Activated CD4-positive, alpha-beta T cell treated with anti-CD3 and anti-CD28 coated beads, Interleukin-2, amount 10 ng/mL, durations not matched to agents 7 days and 5 days (primary cell): ENCODE results near the gene URI1. TPM values are rescaled to one million over a fixed set of nuclear protein-coding genes. Genes with fewer than 3 reads are reported as not detected.
"Not testable (repeated sequence)": the region's sequence is repeated elsewhere in the genome, so short reads cannot be mapped to it uniquely, and the experiment has no call there.

Experiments
- CTCF ChIA-PET: fragments of 350-600 bp; sonication (Branson Sonifier 250); formaldehyde crosslinking; loops from one replicate; lab custom pipeline; 2021; ENCODE audit warnings: antibody characterized with exemption; lab: Charles Lee
- POLR2A ChIA-PET: fragments of 350-600 bp; sonication (Branson Sonifier 250); formaldehyde crosslinking; loops from one replicate; lab custom pipeline; 2021; ENCODE audit warnings: antibody characterized with exemption; lab: Charles Lee
- DNase-seq: peaks from one replicate; pipeline ENCODE4 v3.0.0-alpha.2; 2020
- H3K27ac Mint-ChIP-seq: one replicate; pipeline ENCODE4 v1.8.0; 2021; ENCODE audit warnings: mild to moderate bottlenecking, moderate library complexity, mixed read lengths
- H3K27me3 Mint-ChIP-seq: one replicate; pipeline ENCODE4 v1.8.0; 2021; ENCODE audit warnings: mixed read lengths
- H3K36me3 Mint-ChIP-seq: one replicate; pipeline ENCODE4 v1.8.0; 2021; ENCODE audit warnings: low read depth, mixed read lengths
- H3K4me1 Mint-ChIP-seq: one replicate; pipeline ENCODE4 v1.8.0; 2021; ENCODE audit warnings: mixed read lengths
- H3K4me3 Mint-ChIP-seq: one replicate; pipeline ENCODE4 v1.8.0; 2021; ENCODE audit warnings: mild to moderate bottlenecking, moderate library complexity, mixed read lengths
- H3K9me3 Mint-ChIP-seq: one replicate; pipeline ENCODE4 v1.8.0; 2021; ENCODE audit warnings: mixed read lengths
- total RNA-seq, 2 experiments: library from RNA; stranded (reverse); gene quantifications; one replicate each; pipeline ENCODE4 v1.2.3, GENCODE V29; 2021

Gene URI1
- total RNA-seq, 2 experiments from 2014 or later = 54.8 to 54.9 TPM

DNA sequence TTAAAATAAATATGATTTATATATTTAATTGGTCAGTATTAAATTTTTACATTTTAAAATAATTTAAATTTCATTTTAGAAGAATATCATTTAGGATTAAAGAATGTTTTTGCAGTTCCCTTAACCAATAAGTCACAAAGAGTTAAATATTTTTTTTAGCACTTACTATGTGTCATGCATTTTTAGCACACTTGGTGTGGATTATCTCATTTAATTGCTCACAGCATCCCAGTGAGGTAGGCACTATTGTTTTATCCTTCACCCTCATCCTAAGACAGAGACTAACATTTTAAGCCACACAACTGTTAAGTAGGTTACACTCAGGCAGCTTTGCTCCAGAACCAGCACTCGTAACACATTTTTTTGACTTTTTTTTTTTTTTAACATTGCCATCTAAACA lies 78.2 kb downstream of the URI1 start:
- no peak for DNase-seq
- H3K36me3 Mint-ChIP-seq = peaks cover 33% of the 10 kb centered on the region
- H3K4me3 Mint-ChIP-seq = no peak overlapping the region
- H3K4me1 Mint-ChIP-seq = peaks cover 2% of the 10 kb centered on the region
- no peaks in the 10 kb centered on the region for H3K9me3 Mint-ChIP-seq
- no peaks in the 10 kb centered on the region for H3K27me3 Mint-ChIP-seq
- ChIA-PET CTCF (interaction anchor here (1.0 to 1.4 kb wide), 2 partner anchors 10 to 260 kb away, joined by 3 read pairs; no protein-coding TSS in a partner anchor), POLR2A (no interaction called here)
- H3K27ac Mint-ChIP-seq = no peak overlapping the region

- H3K27ac Mint-ChIP-seq = no peak overlapping the region
- H3K36me3 Mint-ChIP-seq = peaks cover 31% of the 10 kb centered on the region
- DNase-seq = no peak
- ChIA-PET CTCF (interaction anchor here (0.6 kb wide), 1 partner anchor 13 kb away, joined by 3 read pairs; no protein-coding TSS in a partner anchor), POLR2A (no interaction called here)
- no peaks in the 10 kb centered on the region for H3K27me3 Mint-ChIP-seq
- H3K4me1 Mint-ChIP-seq = no peaks in the 10 kb centered on the region
- H3K9me3 Mint-ChIP-seq = peaks cover 2% of the 10 kb centered on the region
- H3K4me3 Mint-ChIP-seq = no peak overlapping the region
Measured at GRCh38 chr19:30022659-30023058, 80.6 kb downstream of the URI1 start.

DNA sequence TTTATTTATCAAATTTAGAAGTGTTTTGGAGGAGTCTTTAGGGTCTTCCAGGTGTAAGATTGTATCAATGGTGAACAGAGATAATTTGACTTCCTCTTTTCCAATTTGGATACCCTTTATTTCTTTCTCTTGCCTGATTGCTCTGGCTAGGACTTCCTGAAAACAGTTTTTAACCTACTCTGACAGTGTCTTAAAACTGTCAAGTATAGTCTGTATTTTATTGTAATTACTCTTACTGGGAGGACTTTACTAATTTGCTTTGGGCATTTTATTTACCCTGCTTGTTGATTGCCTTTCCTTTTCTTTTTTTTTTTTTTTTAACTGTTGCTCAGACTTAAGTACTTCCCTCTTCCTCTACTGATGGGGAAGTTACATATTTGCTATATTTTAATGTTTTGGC lies 81.3 kb downstream of the URI1 start:
- ChIA-PET POLR2A (no interaction called here), CTCF (no interaction called here)
- DNase-seq = no peak
- Mint-ChIP-seq H3K9me3 (peaks cover 2% of the 10 kb centered on the region), H3K36me3 (peaks cover 28% of the 10 kb centered on the region), H3K4me1 (peaks cover 2% of the 10 kb centered on the region), H3K27me3 (no peaks in the 10 kb centered on the region), H3K27ac (no peak overlapping the region), H3K4me3 (no peak overlapping the region)

DNA sequence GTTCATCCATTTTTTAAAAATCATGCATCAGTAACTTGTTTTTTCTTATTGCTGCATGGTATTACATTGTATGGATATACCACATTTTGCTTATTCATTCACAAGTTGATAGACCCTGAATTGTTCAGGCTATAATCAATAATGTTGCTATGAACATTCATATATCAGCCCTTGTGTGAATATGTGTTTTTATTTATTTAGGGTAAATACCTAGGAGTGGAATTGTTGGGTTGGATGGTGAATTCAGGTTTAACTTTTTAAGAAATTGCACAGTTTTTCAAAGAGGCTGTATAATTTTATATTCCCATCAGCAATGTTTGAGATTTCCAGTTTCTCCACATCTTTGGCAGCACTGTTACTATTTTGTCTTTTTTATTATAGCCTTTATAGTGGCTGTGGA lies 82.1 kb downstream of the URI1 start:
- no peak overlapping the region for H3K4me3 Mint-ChIP-seq
- peaks cover 2% of the 10 kb centered on the region for H3K9me3 Mint-ChIP-seq
- ChIA-PET POLR2A (no interaction called here), CTCF (interaction anchor here (1.0 kb wide), 1 partner anchor 60 kb away, joined by 4 read pairs; no protein-coding TSS in a partner anchor)
- peaks cover 4% of the 10 kb centered on the region for H3K4me1 Mint-ChIP-seq
- H3K36me3 Mint-ChIP-seq = peaks cover 29% of the 10 kb centered on the region
- no peak for DNase-seq
- H3K27ac Mint-ChIP-seq = no peak overlapping the region
- no peaks in the 10 kb centered on the region for H3K27me3 Mint-ChIP-seq

DNA sequence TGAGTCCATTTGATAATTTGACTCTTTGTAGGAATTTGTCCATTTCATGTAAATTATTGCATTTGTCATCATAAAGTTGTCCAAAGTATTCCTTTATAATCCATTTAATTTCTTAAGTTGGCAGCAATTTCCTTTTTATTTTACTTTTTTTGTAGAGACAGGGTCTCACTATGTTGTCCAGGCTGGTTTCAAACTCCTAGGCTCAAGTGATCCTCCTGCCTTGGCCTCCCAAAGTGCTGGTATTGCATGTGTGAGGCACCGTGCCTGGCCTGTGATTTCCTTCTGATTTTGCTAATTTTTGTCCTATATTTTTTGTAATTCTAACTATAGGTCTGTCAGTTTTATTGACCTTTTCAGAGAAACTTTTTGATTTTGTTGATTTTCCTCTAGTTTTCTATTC lies 84.9 kb downstream of the URI1 start:
- H3K27me3 Mint-ChIP-seq = no peaks in the 10 kb centered on the region
- H3K4me3 Mint-ChIP-seq = no peak overlapping the region
- H3K4me1 Mint-ChIP-seq = peaks cover 20% of the 10 kb centered on the region
- no peak overlapping the region for H3K27ac Mint-ChIP-seq
- ChIA-PET POLR2A (no interaction called here), CTCF (no interaction called here)
- peaks cover 13% of the 10 kb centered on the region for H3K9me3 Mint-ChIP-seq
- H3K36me3 Mint-ChIP-seq = peaks cover 47% of the 10 kb centered on the region
- DNase-seq = no peak

DNA sequence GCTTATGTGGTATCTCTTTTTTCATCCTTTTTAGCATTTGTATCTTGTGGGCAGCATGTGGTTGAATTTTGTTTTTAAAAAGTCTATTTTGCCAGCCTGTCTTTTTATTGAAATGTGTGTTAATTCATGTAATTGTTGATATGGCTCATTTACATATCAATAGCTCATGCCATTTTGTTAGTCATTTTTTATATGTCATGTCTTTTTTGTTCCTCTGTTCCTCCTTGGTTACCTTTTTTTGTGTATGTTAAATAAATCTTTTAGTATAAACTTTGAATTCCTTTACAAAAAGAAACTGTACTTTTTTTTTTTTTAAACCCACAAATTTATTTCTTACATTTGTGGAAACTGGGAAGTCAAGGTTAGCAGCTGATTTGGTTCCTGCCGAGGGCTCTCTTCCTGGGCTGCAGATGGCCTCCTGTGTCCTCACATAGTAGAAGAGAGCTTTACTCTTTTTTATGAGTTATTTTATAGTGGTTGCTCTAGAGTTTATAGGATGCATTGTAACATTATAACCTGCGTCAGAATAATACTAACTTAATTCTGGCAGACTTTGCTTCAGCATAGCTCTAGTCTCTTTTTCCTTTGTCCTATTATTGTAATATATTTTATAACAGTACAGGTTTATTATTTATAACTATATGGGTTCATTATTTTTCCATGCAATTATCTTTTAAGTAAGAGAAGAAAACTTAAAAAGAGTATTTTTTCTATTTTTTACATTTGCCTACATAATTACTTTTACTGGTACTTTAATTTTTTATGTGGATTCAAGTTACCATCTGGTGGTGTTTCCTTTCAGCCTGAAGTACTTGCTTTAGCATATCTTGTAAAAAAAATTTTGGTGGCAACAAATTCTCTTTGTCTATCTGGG lies 86.3 kb downstream of the URI1 start:
- CTCF ChIA-PET = no interaction called here
- Mint-ChIP-seq H3K4me3 (no peak overlapping the region), H3K36me3 (peaks cover 49% of the 10 kb centered on the region), H3K27ac (no peak overlapping the region), H3K4me1 (peaks cover 20% of the 10 kb centered on the region), H3K9me3 (peaks cover 20% of the 10 kb centered on the region), H3K27me3 (no peaks in the 10 kb centered on the region)
- DNase-seq = no peak
- POLR2A ChIA-PET = no interaction called here

GRCh38 chr19:30028992-30029343 lies 86.9 kb downstream of the URI1 start:
- H3K4me3 Mint-ChIP-seq = no peak overlapping the region
- ChIA-PET POLR2A (no interaction called here), CTCF (no interaction called here)
- H3K4me1 Mint-ChIP-seq = peaks cover 20% of the 10 kb centered on the region
- no peak for DNase-seq
- peaks cover 50% of the 10 kb centered on the region for H3K36me3 Mint-ChIP-seq
- H3K27ac Mint-ChIP-seq = no peak overlapping the region
- peaks cover 21% of the 10 kb centered on the region for H3K9me3 Mint-ChIP-seq
- H3K27me3 Mint-ChIP-seq = no peaks in the 10 kb centered on the region

DNA sequence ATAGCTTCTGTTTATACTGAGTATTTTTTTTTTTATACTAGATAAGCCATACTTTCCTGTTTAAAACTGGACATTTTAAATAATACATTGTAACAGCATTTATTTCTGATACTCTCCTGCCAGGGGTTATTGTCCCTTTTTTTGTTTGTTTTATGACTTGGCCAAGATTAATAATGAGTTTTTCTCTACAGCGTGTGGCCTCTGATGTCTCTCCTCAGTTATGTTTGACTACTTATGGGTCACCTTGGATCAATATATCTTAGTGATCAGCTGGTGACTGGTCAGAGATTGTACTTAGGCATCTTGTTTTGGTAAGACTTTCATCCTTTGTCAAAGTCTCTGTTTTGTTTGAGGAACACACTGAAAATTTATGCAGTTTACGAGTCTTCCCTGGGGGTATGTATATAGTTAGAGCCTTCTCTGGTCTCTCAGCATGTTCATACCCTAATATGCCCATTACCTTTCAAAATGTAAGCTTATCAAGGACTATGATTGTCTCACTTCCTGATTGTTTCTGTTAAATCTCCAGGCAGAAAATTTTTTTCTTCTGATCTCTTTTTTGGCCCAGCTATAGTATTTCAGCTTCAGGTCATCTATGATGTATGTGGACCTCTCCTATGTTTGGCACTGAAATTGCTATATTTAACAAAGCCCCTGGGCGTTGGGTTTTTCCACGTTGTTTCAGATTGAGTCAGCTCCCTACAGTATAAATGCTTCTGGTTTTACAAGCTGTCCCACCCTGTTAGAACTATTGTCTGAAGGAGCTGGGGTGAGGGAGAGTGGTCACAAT lies 87.9 kb downstream of the URI1 start:
- POLR2A ChIA-PET = no interaction called here
- DNase-seq = no peak
- CTCF ChIA-PET = interaction anchor here (0.6 to 0.8 kb wide), 2 partner anchors 10 to 299 kb away, joined by 3 to 4 read pairs; no protein-coding TSS in a partner anchor
- H3K36me3 Mint-ChIP-seq = peaks cover 58% of the 10 kb centered on the region
- no peaks in the 10 kb centered on the region for H3K27me3 Mint-ChIP-seq
- peaks cover 20% of the 10 kb centered on the region for H3K4me1 Mint-ChIP-seq
- peaks cover 27% of the 10 kb centered on the region for H3K9me3 Mint-ChIP-seq
- no peak overlapping the region for H3K27ac Mint-ChIP-seq
- H3K4me3 Mint-ChIP-seq = no peak overlapping the region

GRCh38 chr19:30034321-30034720 lies 92.3 kb downstream of the URI1 start:
- ChIA-PET POLR2A (no interaction called here), CTCF (no interaction called here)
- no peak for DNase-seq
- peaks cover 13% of the 10 kb centered on the region for H3K4me1 Mint-ChIP-seq
- H3K9me3 Mint-ChIP-seq = peaks cover 50% of the 10 kb centered on the region
- H3K27me3 Mint-ChIP-seq = no peaks in the 10 kb centered on the region
- no peak overlapping the region for H3K4me3 Mint-ChIP-seq
- peaks cover 86% of the 10 kb centered on the region for H3K36me3 Mint-ChIP-seq
- no peak overlapping the region for H3K27ac Mint-ChIP-seq

DNA sequence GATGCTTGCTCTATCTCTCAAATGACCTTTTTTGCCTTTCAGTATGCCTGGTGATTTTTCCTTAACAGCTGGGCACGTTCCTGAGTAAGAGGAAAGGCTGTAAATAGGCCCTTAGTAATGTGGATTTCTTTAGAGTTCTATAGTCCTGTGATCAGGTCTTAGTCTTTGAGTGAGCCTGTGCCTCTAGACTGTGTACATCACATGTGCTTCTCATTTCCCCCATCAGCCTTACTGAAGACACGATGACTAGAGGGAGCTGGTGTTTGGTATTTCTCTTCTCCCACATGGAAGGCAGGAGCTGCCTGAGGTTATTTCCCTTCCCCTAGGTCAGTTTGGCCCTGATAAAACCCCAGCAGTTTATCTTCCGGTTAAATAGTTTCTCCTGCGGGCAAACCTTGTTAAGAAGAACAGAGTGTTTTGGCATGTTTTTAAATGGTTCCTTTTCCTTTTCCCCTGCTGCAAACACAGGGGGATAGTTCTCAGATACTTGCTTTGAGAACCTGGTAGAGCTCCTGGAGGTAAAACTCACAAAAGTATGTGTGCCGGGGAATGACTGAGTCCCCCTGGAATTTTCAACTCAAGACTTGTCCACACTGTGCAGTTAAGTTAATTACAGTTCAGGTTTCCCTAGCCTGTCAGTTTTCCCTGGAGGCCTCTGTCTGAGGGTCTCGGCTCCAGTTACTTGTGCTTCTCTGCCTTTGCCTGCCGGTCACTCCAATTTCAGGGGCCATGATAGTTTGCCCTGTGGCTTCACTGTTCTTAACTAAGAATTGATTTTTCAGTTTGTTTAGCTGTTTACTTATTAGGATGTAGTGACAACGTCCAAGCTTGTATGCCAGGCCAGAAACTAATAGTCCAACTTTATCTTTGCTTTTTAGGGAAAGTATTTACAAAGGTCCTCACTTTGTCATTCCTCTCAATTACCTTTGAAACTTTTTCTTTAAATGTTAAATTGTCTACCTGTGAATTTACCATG lies 94.4 kb downstream of the URI1 start:
- no peak for DNase-seq
- POLR2A ChIA-PET = interaction anchor here (0.7 kb wide), 1 partner anchor 206 kb away, joined by 3 read pairs; no protein-coding TSS in a partner anchor
- Mint-ChIP-seq H3K9me3 (peaks cover 54% of the 10 kb centered on the region), H3K36me3 (peaks cover 77% of the 10 kb centered on the region), H3K27me3 (no peaks in the 10 kb centered on the region), H3K27ac (no peak overlapping the region), H3K4me1 (no peaks in the 10 kb centered on the region), H3K4me3 (no peak overlapping the region)
- CTCF ChIA-PET = interaction anchor here (0.6 kb wide), 1 partner anchor 14 kb away, joined by 3 read pairs; no protein-coding TSS in a partner anchor

- POLR2A ChIA-PET = no interaction called here
- CTCF ChIA-PET = no interaction called here
- peaks cover 71% of the 10 kb centered on the region for H3K36me3 Mint-ChIP-seq
- no peaks in the 10 kb centered on the region for H3K4me1 Mint-ChIP-seq
- no peak for DNase-seq
- peaks cover 50% of the 10 kb centered on the region for H3K9me3 Mint-ChIP-seq
- H3K27me3 Mint-ChIP-seq = no peaks in the 10 kb centered on the region
- H3K4me3 Mint-ChIP-seq = no peak overlapping the region
- H3K27ac Mint-ChIP-seq = no peak overlapping the region
Measured at GRCh38 chr19:30037835-30038234, 95.8 kb downstream of the URI1 start.

GRCh38 chr19:30041931-30042330 lies 99.9 kb downstream of the URI1 start:
- H3K27ac Mint-ChIP-seq, DNase-seq, H3K27me3 Mint-ChIP-seq, H3K4me1 Mint-ChIP-seq, H3K4me3 Mint-ChIP-seq, POLR2A ChIA-PET, CTCF ChIA-PET: not testable (repeated sequence)
- Mint-ChIP-seq H3K9me3 (peaks cover 27% of the 10 kb centered on the region), H3K36me3 (peaks cover 33% of the 10 kb centered on the region)
